ENCODE data around the gene DNAJC10.
A peak's percentile ranks its signal among the peaks of the same experiment; 100 is the strongest.
"Not testable (repeated sequence)": the region's sequence is repeated elsewhere in the genome, so short reads cannot be mapped to it uniquely, and the experiment has no call there.

Gene DNAJC10

DNA sequence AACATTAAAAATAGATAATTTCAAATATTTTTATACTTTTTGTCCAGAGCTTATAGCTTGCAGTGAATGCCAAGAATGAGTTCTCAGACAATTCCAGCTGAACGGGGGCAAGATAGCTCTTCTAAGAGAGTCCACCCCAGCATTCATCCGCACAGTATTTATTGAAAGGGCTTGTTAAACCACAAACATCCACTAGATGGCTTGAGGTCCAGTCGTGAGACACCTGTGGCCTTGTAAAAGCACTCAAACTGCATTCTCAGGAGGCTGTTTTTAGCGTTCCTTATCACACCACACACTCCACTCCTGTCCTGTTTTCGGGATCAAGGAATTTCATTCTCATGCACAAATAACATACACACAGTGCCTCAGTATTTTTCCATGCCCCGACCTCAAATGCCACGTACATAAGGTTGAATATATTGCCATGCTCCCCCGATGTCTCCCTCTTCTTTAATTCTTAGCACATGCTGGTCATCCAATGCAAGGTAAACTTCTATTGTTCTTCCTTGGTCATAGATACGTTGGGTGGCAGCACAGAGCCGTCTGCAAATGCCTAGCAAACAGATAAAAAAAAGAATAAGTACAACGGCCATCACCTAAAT, 47.4 kb downstream of the DNAJC10 start:
- TF ChIP-seq, protein P1, sequence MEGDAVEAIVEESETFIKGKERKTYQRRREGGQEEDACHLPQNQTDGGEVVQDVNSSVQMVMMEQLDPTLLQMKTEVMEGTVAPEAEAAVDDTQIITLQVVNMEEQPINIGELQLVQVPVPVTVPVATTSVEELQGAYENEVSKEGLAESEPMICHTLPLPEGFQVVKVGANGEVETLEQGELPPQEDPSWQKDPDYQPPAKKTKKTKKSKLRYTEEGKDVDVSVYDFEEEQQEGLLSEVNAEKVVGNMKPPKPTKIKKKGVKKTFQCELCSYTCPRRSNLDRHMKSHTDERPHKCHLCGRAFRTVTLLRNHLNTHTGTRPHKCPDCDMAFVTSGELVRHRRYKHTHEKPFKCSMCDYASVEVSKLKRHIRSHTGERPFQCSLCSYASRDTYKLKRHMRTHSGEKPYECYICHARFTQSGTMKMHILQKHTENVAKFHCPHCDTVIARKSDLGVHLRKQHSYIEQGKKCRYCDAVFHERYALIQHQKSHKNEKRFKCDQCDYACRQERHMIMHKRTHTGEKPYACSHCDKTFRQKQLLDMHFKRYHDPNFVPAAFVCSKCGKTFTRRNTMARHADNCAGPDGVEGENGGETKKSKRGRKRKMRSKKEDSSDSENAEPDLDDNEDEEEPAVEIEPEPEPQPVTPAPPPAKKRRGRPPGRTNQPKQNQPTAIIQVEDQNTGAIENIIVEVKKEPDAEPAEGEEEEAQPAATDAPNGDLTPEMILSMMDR (IDR thresholded peaks at IDR 0.05; ENCODE audit: insufficient read depth, missing control alignments): peak; percentile 36
- no peak for DNase-seq (ENCODE audit: insufficient read length, low spot score)
- no peak for FAIRE-seq

DNA sequence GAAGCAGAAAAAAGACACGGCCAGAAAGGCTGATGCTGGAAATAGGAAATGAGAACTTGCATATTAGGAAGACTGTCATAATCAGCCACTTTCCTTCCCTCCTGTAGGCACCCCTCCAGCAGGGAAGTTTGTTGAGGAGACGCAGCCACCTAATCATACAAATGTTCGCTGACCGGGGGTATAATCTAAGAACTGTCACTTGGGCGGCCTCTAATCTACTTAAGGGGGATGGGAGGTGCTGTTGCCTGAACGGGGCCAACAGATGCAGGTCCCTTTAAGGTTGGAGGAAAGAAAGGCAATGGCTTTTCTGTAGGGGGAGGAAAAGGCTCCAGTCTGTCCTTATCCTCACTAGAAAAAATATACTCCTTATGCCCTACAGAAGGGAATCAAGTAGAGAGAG, 50.6 kb downstream of the DNAJC10 start:
- TF ChIP-seq, protein P1 (IDR thresholded peaks at IDR 0.05; ENCODE audit: insufficient read depth, missing control alignments): no peak
- DNase-seq (ENCODE audit: insufficient read length, low spot score) (no peak), FAIRE-seq (no peak)

DNA sequence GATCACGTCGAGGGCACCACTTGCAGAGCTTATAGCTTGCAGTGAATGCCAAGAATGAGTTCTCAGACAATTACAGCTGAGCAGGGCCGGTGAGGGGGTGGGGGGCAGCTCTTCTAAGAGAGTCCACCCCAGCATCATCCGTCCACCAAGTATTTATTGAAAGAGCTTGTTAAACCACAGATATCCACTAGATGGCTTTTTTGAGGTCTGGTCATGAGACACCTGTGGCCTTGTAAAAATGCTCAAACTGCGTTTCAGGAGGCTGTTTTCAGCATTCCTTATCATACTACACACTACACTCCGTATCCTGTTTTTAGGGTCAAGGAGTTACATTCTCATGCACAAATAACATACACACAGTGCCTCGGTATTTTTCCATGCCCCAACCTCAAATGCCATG, 51.5 kb downstream of the DNAJC10 start:
- no peak for DNase-seq (ENCODE audit: insufficient read length, low spot score)
- no peak for FAIRE-seq
- TF ChIP-seq, protein P1 (IDR thresholded peaks at IDR 0.05; ENCODE audit: insufficient read depth, missing control alignments): peak; percentile 15

DNA sequence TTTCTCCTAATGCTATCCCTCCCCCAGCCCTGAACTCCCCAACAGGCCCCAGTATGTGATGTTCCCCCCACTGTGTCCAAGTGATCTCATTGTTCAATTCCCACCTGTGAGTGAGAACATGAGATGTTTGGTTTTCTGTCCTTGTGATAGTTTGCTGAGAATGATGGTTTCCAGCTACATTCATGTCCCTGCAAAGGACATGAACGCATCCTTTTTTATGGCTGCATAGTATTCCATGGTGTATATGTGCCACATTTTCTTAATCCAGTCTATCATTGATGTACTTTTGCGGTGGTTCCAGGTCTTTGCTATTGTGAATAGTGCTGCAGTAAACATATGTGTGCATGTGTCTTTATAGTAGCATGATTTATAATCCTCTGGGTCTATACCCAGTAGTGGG, 52.9 kb downstream of the DNAJC10 start:
- not testable (repeated sequence) for DNase-seq (ENCODE audit: insufficient read length, low spot score); FAIRE-seq

DNA sequence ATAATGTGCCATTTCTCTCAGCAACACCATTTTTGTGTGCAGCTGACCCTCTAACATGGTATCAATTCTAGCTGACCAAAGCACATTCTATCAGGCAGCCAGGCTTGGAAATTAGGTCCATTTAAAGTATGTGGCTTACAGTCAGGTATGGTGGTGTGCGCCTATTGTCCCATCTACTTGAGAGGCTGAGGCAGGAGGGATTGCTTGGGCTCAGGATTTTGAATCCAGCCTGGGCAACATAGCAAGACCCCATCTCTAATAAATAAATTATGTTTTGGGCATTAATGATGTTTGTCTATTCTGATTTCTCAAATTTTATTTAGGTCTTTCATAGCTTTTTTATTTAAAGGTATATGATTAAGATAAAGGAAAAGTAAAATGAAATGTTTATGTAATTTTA, 63.3 kb downstream of the DNAJC10 start:
- no peak for FAIRE-seq
- TF ChIP-seq, protein P1 (IDR thresholded peaks at IDR 0.05; ENCODE audit: insufficient read depth, missing control alignments): no peak
- no peak for DNase-seq (ENCODE audit: insufficient read length, low spot score)

DNA sequence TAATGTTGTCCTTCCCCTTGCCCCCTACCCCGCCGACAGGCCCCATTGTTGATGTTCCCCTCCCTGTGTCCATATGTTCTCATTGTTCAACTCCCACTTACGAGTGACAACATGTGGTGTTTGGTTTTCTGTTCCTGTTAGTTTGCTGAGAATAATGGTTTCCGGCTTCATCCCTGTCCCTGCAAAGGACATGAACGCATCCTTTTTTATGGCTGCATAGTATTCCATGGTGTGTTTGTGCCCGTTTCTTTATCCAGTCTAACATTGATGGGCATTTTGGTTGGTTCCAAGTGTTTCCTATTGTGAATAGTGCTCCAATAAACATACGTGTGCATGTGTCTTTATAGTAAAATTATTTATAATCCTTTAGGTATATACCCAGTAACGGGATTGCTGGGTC, 65.0 kb downstream of the DNAJC10 start:
- DNase-seq (ENCODE audit: insufficient read length, low spot score); FAIRE-seq: not testable (repeated sequence)

DNA sequence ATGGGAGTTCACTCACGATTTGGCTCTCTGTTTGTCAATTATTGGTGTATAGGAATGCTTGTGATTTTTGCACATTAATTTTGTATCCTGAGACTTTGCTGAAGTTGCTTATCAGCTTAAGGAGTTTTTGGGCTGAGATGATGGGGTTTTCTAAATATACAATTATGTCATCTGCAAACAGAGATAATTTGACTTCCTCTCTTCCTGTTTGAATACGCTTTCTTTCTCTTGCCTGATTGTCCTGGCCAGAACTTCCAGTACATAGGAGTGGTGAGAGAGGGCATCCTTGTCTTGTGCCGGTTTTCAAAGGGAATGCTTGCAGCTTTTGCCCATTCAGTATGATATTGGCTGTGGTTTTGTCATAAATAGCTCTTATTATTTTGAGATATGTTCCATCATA, 66.6 kb downstream of the DNAJC10 start:
- not testable (repeated sequence) for DNase-seq (ENCODE audit: insufficient read length, low spot score); FAIRE-seq

DNA sequence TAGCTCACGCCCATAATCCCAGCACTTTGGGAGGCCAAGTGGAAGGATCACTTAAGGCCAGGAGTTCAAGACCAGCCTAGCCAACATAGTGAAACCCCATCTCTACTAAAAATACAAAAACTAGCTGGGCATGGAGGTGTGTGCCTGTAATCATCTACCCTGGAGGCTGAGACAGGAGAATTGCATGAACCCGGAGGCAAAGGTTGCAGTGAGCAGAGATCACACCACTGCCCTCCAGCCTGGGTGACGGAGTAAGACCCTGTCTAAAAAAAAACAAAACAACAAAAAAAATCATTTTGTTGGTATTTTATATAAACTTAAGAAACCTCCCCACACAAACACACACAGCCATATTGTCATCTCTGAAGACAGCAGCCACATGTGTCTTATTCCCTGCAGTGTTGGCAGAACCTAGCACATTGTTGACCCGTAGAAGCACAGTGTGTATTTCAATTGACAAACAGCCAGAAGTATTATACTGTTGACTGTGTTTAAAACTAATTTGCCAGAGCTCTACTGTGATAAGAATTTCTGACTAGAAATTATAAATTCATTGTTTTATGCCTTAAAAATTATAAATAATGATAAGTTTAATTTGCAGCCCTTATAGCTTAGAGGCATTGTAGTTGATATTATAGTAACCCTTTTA, 68.1 kb downstream of the DNAJC10 start:
- FAIRE-seq (no peak), DNase-seq (ENCODE audit: insufficient read length, low spot score) (no peak)
- TF ChIP-seq, protein P1 (IDR thresholded peaks at IDR 0.05; ENCODE audit: insufficient read depth, missing control alignments): no peak

DNA sequence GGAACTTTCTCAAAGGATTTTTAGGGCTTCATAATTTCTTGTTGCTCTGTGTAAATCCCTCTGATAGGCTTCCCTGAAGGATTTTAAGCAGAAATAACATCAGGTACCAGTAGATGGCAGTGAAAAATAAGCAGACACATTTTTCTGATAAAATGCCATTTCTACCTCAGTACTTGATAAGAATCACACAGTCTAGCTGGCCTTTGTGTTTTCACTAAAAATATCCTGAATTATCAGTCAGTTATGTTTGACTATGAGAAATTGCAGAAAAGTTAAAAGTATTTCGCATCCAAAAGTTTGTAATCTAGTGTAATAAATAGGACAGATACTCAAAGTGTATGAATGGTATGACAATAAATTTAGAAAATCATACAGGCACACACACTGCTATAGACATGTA, 68.7 kb downstream of the DNAJC10 start:
- FAIRE-seq: peak; percentile 87
- no peak for DNase-seq (ENCODE audit: insufficient read length, low spot score)
- TF ChIP-seq, protein P1 (IDR thresholded peaks at IDR 0.05; ENCODE audit: insufficient read depth, missing control alignments): peak; percentile 84
